T-helper 9 cell (primary cell): ENCODE results near the gene HOXD13.

Experiments used
- DNase-seq: peaks from one replicate; pipeline ENCODE4 v3.0.0-alpha.2; 2020

The HOXD13 gene

DNA sequence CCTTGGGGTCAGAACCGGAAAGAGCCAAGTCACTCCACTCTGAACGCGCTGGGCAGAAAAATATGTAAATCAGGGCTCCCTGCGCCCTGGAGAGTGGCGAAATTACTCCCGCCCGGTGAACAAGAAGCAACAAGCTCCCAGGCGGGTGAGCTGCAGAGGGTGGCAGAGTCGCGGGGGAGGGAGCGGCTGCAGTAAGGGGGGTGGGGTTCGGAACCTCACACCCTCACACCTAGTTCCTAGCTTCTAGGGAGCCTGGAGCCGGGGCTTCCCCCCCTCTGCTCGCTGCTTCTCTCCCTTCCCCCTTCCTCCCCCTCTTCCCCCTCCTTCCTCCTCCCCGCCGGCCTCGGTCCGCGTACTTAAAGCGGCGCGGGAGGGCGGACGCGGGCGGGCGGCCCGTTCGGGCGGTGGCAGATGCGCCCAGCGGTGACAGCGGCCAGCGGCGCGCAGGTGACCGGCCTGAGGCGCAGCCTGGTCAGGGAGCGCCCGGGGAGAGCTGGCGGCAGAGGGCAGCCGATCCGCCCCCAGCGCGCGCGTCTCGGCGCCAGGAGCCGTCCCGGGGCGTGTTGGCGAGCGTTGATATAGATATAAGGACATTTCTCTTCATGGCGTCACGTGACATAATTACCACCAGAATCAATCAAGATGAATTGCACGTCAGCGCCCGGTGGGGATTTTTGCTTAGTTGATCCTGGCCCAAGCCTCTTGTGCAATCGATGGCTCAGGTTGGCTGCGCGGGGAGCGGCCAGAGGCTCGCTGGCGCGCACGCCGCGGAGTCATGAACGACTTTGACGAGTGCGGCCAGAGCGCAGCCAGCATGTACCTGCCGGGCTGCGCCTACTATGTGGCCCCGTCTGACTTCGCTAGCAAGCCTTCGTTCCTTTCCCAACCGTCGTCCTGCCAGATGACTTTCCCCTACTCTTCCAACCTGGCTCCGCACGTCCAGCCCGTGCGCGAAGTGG lies 14.3 kb downstream of the HOXD13 start, which contains the start of gene HOXD11:
Gene HOXD11 (plus strand): TSS at position 700 of the 959 bp plus-strand sequence. CDS start 76 bp downstream, at position 776.
- no peak for DNase-seq

DNA sequence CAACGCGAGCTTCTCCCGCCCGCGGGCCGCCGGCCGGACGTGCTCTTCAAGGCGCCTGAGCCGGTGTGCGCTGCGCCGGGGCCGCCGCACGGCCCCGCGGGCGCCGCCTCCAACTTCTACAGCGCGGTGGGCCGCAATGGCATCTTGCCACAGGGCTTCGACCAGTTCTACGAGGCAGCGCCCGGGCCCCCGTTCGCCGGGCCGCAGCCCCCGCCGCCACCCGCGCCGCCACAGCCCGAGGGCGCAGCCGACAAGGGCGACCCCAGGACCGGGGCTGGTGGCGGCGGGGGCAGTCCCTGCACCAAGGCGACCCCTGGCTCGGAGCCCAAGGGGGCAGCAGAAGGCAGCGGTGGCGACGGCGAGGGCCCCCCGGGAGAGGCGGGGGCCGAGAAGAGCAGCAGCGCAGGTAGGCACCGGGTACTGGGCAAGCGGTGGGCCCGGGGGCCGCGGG lies 15.2 kb downstream of the HOXD13 start:
- DNase-seq = no peak

DNA sequence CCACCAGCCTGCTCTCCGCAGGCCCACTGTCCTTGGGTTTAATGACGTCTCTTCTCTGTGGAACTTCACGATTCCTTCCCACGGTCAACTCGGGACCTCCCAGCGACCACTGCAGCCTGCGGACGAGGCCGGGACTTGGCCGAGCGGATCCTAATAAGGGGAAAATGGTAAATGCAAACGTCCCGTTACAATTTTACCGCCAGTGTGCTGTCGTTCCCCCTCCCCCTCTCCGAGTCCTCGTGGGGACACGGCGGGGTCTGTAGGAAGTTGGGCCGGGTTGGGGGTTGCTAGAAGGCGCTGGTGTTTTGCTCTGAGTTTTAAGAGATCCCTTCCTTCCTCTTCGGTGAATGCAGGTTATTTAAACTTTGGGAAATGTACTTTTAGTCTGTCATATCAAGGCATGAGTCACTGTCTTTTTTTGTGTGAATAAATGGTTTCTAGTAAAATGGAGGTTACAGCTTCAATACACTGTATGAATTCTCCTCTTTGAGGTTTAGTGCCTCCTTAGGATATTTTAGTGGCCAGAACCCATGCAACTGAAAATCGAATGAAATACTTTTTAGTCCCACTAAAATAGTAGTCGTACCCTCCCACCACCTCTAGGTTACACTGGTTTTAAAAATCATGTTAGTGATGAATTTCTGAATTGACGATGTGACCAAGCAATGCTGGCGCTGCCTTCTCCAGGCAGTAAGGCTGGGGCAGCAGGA lies 16.8 kb downstream of the HOXD13 start:
- DNase-seq = no peak

DNA sequence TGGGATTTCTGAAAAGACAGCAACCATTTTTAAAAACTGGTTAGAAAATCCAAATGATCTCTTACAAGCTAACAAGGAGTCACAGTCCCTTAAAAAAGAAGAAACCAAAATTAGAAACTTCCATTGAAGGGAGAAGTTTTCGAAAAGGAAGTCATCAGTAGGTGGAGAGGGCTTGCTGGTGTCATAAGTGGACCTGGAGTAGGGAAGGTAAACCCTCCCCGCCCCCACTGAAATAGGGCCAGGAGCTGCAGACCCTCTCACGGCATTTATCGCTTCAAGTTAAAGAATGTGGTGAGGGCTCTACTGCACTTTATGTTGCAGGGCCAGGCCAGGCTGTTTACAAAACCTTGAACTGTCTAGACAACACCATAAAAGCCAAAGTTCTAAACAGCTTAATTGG lies 17.4 kb downstream of the HOXD13 start:
- no peak for DNase-seq

DNA sequence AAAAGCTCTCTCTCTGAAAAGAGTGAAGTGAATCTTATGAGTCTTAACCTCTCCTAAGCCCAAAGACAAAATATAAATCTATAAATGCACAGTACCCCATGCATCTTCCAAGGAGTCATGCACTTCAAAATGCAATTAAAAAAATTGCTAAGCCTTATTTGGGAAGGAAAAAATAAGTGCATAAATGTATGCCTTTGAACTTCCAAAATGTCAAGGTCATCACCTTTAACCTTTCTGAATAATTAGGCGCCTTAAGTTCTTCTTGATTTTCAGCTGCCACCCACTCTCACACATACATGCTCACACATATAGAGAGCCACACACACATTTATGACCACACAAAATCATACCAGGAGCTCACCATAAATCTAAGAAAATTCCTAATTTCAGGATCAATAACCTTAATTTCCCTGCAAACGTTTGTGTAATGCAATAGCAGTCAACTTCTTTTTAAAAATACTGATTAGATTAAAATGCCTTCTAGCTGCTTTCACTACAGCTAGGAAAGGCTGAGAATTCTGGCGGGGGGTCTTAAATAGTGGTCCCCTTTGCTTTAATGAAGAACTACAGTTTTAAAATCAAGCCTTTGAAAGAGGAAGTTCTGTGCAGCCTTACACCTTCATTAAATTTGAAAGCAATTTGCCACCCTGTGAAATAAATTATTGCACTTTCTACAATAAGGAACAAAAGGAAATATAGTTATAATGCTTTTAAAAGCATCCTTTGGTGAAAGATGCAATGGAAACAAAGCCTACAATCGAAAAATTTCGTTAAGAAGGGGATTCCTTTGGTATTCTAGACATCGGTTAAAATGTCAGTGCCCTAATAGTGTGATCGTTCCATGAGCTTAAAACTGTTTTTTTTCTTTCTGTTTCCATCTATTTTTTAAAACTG lies 18.1 kb downstream of the HOXD13 start:
- DNase-seq = no peak

DNA sequence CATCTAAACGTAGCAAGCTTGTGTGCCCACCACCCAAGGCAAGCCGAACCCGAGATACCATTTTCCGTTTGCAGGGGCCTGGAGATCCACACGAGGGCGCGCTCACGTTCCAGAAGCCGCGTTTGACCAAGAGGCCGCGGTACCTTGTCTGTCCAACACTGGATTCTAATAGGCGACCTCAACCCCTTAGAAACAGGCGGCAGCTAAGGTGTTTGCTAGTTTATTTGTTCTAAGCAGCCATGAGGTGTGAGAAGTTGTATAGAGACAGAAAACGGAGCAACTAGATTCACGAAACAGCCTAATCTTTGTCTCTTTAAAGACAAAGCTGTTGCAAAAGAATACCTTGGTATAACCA lies 18.8 kb downstream of the HOXD13 start:
- no peak for DNase-seq

DNA sequence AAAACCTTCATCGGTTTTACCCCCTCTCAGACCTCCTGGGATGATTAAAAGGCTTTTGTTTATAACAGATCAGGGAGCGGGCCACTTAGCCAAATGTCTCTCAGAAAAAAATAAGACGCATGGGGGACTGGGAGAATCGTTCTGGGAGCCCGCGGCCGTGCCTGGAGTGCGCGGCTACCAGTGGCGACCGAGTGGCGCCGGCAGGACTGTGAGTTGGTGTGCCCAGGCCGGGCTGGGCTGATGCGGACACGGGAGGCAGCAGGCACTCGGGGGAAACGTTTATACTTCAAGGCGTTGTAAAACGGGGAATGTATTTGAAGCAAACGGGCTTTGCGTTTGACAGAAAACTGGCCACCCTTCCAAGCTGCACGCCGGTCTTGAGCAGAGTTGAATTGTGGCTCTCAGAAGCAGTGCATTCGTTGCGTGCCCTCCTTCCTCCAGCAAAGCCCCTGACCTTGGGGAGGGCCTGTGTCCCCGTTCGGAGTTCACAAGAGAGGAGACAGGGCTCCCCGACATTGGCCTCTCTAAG lies 19.4 kb downstream of the HOXD13 start:
- no peak for DNase-seq

DNA sequence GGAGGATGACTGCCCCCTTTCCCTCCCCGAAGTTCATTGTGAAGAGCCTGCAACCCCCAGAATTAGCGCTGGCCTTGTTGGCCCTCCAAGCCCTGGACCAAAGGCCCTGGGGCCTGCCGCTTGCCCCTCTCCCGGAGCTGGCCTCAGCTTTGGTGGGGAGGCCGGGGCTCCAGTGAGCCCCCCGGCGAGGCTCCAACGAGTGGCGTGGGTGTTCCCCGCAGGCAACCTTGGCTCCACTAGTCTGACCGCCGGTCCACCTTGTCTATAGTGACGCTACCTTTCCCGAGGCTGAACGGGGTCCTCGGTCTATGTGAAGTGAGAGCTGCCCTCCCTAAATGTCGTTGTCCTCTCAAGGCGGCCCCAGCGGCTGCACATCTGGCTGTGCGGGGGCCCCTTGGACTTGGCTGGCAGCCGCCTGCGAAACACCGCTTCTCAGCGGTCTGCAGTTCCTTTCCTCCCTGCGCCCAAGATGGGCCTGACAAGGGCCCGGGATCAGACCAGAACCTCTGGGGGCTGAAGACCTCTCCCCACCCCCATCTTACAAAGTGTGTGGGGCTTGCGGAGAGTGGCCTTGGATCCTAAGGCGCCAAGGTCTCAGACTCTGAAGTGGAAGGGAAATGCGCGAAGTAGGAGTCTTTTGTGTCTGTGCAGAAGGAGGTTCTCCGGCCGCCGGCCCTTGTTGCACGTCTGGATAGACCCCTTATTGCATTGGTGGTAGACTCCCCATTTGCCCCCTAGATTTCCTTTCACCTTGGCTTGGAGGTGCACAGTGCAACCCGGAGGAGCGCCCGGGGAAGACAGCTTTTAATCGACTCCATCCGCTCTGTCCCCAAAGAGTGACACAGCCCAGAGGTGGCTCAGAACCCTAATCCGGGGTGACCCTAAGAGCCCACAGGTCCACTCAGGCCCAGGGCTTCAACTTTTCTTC lies 20.1 kb downstream of the HOXD13 start:
- no peak for DNase-seq

DNA sequence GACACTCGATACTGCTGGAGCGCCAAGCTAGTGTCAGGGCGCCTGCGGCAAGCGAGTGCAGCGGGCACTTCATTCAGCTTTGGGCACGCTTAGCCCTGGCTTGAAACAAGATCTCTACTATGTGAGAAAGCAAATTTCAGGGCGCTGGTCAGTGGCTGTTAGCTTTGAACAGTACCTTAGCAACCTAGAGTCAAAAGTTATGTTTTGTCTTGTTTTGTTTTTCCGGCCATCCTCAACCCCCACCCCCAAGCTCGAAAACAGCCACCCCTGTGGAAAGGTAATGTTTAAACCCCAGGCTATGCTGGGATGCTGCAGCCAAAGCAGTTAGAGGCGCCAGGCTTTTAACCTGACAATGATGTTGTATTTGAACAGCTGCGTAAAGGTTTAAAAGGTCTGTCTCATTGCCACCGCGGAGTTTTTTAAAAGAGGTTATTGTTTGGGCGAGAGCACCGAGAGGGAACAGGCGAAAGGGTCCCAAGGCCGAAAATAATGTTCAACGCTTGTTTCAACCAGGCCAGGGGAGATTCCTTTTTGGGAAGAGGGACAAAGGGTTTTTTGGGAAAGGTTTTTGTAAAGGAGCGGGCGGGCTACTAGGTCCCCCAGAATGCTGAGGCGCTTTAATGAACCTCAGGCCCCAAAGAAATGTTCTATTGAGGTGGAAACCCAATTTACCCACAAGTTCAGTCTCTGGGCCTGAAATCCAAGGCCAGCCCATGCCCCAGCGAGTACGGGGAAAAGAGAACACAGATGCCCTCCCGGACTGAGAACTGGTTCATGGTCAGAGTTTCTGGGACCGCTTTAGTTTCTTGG lies 21.8 kb downstream of the HOXD13 start:
- DNase-seq = no peak

DNA sequence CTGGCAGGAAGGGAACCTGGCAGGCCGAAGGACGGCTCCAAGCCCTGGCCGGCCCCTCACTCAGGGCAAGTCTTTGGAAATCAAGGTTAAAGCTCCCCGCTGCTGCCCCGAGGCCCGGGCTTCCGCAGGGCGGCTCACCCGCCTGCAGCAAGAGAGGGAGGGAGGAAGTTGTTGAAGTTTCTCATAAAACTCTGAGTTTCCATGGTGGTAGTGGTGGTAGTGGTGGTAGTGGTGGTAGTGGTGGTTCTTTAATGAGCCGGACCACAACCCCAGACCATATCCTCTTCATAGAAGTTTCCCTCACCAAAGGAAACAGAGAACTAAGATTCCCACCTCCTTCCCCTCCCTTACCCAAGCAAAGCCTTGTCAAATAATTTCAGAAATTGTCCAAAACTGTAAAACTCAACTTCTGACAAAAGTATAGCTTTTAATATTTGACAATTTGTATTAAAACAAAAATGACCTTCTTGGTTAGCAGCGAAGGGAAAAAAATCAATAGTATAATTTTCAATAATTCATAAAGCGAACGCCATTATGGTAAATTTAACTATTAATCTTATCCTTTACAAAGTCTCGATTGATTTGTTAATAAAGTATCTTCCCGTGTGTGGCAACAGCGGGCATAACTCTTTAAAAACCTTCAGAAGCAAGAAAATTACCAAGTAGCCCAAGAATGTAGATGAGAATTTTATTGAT lies 22.6 kb downstream of the HOXD13 start:
- DNase-seq = no peak

DNA sequence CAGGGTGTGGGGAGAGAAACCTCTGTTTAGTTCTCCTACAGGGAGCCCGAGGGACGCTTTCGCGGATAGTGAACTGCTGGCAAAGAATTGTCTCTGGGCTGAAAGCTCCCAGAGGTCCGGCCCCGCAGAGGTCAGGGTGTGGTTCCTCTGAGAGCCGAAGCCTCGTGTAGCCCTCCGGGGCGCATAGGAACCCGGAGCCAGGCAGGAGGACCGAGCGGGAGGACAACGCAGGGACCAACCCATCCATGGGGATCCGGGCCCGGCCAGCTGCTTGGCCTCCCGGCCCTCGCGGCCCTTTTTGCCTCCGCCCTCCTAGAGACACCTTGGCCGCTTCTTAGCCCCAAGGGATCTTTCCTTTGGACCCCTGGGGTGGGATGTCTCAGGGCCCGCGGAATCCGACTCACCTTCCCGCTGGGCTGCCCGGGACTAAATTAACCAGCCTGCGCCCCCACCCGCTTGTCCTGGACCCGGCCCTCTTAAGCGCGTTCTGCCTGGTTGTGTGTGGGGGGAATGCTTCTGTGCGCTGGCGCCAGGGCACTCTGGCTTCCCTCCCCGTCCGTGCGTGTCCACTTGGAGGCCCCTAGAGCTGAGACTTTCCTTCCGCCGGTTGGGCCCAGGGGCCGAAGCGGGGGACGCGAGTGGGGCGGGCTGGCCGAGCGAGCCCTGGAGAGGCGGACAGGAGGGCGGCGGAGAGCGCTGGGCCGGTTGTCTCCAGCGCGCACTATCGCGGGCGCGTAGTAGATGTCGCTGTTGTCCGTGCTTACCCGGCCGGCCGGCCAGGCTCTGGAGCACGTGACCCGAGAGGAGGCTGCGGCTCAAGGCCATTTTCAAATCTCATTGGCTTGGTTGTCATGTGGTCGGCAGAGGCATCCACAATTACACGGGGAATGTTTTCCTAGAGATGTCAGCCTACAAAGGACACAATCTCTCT lies 23.6 kb downstream of the HOXD13 start, which contains the start of gene HOXD10:
Gene HOXD10 (plus strand): TSS at position 896 of the 931 bp plus-strand sequence. CDS start 56 bp downstream, outside the sequence.
- no peak for DNase-seq

DNA sequence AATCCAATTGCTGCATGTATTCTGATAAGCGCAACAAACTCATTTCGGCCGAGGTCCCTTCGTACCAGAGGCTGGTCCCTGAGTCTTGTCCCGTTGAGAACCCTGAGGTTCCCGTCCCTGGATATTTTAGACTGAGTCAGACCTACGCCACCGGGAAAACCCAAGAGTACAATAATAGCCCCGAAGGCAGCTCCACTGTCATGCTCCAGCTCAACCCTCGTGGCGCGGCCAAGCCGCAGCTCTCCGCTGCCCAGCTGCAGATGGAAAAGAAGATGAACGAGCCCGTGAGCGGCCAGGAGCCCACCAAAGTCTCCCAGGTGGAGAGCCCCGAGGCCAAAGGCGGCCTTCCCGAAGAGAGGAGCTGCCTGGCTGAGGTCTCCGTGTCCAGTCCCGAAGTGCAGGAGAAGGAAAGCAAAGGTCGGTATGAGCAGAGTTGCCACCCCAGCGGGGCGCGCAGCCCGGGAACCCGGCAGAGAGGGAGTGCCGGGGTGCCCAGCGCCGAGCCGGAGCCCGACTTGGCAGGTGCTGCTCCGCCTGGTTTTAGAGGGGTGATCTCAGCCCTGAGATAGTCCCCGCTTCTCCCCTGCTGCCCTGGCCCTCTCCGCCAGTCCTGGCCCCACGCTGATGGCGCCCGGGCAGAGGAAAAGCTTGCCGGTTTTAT lies 24.8 kb downstream of the HOXD13 start:
- DNase-seq = no peak

DNA sequence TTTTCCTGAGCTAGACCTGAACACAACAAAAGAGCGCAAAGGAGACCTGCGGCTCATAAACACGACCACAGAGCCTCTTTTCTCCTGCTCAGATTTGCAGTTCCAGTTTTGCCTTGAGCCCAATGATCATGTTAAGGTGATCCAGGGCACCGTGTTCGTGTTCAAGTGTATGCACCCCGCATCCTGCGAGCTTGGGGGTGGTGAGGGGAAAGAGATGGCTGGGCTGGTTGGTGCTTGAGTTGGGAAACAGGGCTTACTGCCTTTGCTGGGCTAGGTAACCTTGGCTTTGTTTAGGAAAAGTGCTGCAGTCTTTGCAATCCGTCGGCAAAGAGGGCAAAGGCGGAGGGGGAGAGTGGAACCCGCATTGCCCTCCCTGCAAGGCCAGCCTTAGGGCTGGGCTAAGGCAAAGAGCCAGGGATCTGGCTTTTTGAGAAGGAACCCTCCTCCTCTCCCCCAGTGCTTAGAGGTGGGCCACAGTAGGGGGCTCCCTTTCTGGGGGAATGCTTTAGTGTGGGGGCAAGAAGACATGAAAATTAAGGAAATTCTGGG lies 25.4 kb downstream of the HOXD13 start:
- no peak for DNase-seq

DNA sequence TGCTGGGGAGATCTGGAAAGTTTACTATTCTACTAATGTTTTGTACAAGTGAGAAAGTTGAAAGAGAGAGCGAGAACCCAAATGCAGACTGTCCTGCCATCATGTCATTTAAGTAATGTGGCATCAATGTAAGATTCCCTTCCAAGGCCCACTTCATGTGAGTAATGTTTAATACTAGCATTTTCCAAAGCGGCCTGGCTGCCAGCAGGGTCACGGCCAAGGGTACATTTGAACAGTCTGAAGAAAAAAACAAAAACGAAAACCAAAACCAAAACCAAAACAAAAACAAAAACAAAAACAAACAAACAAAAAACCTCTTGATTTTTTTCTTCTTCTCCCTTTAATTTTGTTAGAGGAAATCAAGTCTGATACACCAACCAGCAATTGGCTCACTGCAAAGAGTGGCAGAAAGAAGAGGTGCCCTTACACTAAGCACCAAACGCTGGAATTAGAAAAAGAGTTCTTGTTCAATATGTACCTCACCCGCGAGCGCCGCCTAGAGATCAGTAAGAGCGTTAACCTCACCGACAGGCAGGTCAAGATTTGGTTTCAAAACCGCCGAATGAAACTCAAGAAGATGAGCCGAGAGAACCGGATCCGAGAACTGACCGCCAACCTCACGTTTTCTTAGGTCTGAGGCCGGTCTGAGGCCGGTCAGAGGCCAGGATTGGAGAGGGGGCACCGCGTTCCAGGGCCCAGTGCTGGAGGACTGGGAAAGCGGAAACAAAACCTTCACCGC lies 26.2 kb downstream of the HOXD13 start:
- DNase-seq = no peak

DNA sequence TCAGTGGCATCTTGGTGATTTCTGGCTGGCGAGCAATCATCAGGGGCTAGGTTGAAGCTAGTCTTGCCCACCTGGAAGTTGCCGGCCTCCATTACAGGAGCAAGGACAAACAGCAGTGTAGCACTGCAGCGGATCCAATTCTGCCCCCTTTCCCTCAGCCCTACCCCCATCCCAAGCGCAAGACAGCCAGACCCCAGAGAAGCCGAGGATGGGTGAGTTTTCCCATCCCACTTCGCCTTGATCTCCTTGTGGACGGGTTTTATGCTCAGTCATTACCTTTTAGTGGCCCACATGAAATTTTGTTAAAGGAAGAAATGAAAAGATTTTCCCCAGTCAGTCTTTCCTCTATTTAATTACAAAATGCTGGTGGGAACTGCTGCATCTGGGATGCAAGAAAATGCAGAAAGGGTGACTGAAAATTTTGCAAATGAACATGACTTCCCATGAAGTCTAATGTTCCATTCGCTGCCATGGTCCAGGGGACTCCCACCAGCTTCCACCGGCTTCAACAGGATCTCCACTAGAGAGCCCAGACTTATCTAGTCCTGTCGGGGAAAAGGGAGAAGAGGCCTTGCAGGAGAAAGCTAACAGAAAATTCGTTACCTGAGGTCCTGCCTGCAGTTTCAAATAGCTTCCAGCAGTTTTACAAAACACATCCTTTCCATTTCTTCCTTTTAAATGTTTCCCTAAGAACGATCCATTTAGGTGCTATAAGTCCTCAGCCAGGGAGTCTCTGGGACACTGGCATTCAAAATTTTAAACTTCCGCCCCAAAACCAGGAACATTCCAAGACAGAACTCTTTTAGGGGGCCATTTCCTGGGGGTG lies 28.1 kb downstream of the HOXD13 start:
- DNase-seq = no peak
